ENCODE results near the gene SYNE2. TPM values are rescaled to one million over a fixed set of nuclear protein-coding genes. Genes with fewer than 3 reads are reported as not detected.

SYNE2 gene
- total RNA-seq, 1 experiment from 2014 or later, result 71.1 TPM

DNA sequence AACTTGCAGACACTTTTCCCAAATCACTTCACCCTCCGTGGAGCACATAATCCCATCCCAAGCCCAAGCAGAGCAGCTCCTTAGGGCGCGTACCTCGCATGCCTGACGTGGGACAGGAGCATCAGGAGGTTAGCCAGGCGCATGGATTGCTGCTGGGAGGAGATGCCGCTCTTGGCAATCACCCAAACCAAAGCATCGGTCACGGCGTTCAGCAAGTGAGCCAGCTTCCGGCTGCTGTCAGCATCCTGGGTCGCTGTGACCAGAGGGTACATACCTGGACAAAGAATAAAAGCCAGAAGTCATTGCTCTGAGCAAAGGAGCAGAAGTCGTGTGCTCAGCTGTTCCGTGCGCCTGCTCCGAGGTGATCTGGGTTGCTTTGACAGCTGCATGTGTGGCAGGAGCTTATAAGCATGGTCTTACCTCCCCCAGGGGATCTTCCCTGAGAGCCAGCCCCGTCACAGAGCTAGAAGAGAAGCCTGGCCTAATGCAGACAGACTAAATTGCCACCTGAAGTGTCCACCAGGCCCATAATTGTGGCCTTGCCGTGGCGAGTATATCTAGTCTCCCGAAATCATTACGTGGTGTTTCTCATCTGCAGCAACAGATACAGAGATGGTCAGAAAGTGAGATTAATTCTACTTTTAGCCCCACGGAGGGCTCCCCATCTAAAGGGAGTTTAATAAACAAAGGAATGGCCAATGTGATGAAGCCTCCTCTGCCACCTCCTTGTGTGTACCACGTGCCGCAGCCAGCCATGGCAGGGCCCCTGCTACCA lies 382.3 kb downstream of the SYNE2 start (continued):
- TF ChIP-seq, protein P1, sequence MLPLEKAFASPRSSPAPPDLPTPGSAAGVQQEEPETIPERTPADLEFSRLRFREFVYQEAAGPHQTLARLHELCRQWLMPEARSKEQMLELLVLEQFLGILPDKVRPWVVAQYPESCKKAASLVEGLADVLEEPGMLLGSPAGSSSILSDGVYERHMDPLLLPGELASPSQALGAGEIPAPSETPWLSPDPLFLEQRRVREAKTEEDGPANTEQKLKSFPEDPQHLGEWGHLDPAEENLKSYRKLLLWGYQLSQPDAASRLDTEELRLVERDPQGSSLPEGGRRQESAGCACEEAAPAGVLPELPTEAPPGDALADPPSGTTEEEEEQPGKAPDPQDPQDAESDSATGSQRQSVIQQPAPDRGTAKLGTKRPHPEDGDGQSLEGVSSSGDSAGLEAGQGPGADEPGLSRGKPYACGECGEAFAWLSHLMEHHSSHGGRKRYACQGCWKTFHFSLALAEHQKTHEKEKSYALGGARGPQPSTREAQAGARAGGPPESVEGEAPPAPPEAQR (CRISPR knock-in tag; IDR thresholded peaks at IDR 0.05), result no peak
- TF ChIP-seq TEAD4 (CRISPR knock-in tag; IDR thresholded peaks at IDR 0.05), result no peak
- no peak for TF ChIP-seq ZNF423 (CRISPR knock-in tag; IDR thresholded peaks at IDR 0.05)
- TF ChIP-seq CREM (CRISPR knock-in tag; IDR thresholded peaks at IDR 0.05), result no peak
- TF ChIP-seq, protein P2, sequence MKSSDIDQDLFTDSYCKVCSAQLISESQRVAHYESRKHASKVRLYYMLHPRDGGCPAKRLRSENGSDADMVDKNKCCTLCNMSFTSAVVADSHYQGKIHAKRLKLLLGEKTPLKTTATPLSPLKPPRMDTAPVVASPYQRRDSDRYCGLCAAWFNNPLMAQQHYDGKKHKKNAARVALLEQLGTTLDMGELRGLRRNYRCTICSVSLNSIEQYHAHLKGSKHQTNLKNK (CRISPR knock-in tag; IDR thresholded peaks at IDR 0.05), result no peak

DNA sequence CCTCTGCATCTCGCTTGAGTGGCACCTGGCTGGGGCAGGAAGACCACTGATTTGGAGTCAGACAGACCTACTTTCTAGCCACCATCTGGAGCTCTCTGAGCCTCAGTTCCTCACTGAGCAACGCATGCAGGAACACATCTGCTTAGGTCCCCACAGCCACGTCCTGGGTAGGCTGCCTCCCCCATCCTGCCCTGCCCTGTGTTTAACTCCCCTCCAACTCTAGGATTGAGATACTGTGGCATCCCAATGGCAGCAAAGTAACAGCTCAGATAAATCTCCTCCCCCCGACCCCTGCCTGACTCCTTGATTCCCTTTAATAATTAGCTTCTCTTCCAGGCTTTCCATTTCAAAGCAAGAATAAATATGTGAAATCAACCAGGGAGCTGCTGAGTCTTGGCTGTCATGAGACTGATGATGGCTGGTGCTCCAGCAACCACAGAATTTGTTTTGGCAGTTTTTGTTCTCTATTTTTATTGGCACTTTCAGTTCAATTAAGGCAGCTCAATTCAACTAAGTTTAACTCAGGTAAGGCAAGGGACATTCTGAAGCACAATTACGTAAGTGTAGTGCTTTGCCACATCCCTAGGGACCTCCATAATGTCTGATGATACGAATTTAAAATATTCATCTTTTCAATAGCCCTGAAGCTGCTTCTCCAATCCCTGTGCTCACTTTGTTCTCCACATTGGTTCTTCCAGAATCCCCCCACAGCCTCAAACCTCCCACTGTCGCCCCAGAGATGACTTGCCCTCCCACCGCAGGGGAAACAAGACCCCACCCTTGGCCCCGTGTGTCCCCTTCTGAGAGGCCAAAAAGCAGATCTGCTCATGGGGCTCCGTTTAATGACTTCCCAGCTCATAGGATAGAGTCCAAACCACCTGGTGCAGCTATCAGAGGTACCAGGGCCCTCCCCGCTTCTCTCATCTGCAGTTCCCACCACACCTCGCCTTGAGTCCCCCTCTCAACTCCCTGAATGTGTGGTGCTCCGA lies 383.1 kb downstream of the SYNE2 start:
- ATAC-seq (no peak), DNase-seq (ENCODE audit: low spot score) (no peak)
- H3K4me1 Mint-ChIP-seq, result no peaks in the 10 kb centered on the region
- H3K9me3 Mint-ChIP-seq, result no peaks in the 10 kb centered on the region; the same call in 1 of the 2 replicates
- H3K27ac Mint-ChIP-seq, result no peak overlapping the region
- CTCF ChIA-PET, result interaction anchor here (0.8 to 3.1 kb wide), 3 partner anchors 59 to 98 kb away, joined by 3 to 13 read pairs (median 5); no protein-coding TSS in a partner anchor
- POLR2A ChIA-PET, result no interaction called here
- no peaks in the 10 kb centered on the region for H3K27me3 Mint-ChIP-seq (ENCODE audit: low read depth)
- H3K4me3 Mint-ChIP-seq, result no peak overlapping the region
- no peaks in the 10 kb centered on the region for H3K36me3 Mint-ChIP-seq
- TF ChIP-seq, protein P3, sequence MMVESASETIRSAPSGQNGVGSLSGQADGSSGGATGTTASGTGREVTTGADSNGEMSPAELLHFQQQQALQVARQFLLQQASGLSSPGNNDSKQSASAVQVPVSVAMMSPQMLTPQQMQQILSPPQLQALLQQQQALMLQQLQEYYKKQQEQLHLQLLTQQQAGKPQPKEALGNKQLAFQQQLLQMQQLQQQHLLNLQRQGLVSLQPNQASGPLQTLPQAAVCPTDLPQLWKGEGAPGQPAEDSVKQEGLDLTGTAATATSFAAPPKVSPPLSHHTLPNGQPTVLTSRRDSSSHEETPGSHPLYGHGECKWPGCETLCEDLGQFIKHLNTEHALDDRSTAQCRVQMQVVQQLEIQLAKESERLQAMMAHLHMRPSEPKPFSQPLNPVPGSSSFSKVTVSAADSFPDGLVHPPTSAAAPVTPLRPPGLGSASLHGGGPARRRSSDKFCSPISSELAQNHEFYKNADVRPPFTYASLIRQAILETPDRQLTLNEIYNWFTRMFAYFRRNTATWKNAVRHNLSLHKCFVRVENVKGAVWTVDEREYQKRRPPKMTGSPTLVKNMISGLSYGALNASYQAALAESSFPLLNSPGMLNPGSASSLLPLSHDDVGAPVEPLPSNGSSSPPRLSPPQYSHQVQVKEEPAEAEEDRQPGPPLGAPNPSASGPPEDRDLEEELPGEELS (CRISPR knock-in tag; IDR thresholded peaks at IDR 0.05), result no peak
- TF ChIP-seq SMAD4 (CRISPR knock-in tag; IDR thresholded peaks at IDR 0.05) (no peak), ZNF121 (CRISPR knock-in tag; IDR thresholded peaks at IDR 0.05) (no peak), FOXP1 (CRISPR knock-in tag; IDR thresholded peaks at IDR 0.05; ENCODE audit: borderline replicate concordance) (no peak)
- TF ChIP-seq, protein P4, sequence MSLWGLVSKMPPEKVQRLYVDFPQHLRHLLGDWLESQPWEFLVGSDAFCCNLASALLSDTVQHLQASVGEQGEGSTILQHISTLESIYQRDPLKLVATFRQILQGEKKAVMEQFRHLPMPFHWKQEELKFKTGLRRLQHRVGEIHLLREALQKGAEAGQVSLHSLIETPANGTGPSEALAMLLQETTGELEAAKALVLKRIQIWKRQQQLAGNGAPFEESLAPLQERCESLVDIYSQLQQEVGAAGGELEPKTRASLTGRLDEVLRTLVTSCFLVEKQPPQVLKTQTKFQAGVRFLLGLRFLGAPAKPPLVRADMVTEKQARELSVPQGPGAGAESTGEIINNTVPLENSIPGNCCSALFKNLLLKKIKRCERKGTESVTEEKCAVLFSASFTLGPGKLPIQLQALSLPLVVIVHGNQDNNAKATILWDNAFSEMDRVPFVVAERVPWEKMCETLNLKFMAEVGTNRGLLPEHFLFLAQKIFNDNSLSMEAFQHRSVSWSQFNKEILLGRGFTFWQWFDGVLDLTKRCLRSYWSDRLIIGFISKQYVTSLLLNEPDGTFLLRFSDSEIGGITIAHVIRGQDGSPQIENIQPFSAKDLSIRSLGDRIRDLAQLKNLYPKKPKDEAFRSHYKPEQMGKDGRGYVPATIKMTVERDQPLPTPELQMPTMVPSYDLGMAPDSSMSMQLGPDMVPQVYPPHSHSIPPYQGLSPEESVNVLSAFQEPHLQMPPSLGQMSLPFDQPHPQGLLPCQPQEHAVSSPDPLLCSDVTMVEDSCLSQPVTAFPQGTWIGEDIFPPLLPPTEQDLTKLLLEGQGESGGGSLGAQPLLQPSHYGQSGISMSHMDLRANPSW (CRISPR knock-in tag; conservative IDR thresholded peaks at IDR 0.05; ENCODE audit: low read depth), result no peak
- TF ChIP-seq, protein P5, sequence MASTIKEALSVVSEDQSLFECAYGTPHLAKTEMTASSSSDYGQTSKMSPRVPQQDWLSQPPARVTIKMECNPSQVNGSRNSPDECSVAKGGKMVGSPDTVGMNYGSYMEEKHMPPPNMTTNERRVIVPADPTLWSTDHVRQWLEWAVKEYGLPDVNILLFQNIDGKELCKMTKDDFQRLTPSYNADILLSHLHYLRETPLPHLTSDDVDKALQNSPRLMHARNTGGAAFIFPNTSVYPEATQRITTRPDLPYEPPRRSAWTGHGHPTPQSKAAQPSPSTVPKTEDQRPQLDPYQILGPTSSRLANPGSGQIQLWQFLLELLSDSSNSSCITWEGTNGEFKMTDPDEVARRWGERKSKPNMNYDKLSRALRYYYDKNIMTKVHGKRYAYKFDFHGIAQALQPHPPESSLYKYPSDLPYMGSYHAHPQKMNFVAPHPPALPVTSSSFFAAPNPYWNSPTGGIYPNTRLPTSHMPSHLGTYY (CRISPR knock-in tag; IDR thresholded peaks at IDR 0.05), result no peak
- TF ChIP-seq, protein P6, sequence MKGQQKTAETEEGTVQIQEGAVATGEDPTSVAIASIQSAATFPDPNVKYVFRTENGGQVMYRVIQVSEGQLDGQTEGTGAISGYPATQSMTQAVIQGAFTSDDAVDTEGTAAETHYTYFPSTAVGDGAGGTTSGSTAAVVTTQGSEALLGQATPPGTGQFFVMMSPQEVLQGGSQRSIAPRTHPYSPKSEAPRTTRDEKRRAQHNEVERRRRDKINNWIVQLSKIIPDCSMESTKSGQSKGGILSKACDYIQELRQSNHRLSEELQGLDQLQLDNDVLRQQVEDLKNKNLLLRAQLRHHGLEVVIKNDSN (CRISPR knock-in tag; IDR thresholded peaks at IDR 0.05), result no peak
- TF ChIP-seq, protein P7, sequence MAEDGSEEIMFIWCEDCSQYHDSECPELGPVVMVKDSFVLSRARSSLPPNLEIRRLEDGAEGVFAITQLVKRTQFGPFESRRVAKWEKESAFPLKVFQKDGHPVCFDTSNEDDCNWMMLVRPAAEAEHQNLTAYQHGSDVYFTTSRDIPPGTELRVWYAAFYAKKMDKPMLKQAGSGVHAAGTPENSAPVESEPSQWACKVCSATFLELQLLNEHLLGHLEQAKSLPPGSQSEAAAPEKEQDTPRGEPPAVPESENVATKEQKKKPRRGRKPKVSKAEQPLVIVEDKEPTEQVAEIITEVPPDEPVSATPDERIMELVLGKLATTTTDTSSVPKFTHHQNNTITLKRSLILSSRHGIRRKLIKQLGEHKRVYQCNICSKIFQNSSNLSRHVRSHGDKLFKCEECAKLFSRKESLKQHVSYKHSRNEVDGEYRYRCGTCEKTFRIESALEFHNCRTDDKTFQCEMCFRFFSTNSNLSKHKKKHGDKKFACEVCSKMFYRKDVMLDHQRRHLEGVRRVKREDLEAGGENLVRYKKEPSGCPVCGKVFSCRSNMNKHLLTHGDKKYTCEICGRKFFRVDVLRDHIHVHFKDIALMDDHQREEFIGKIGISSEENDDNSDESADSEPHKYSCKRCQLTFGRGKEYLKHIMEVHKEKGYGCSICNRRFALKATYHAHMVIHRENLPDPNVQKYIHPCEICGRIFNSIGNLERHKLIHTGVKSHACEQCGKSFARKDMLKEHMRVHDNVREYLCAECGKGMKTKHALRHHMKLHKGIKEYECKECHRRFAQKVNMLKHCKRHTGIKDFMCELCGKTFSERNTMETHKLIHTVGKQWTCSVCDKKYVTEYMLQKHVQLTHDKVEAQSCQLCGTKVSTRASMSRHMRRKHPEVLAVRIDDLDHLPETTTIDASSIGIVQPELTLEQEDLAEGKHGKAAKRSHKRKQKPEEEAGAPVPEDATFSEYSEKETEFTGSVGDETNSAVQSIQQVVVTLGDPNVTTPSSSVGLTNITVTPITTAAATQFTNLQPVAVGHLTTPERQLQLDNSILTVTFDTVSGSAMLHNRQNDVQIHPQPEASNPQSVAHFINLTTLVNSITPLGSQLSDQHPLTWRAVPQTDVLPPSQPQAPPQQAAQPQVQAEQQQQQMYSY (CRISPR knock-in tag; IDR thresholded peaks at IDR 0.05), result no peak
